Effector CD4-positive, alpha-beta T cell (primary cell): ENCODE data around the gene EDC4.
"Not testable (repeated sequence)": the region's sequence is repeated elsewhere in the genome, so short reads cannot be mapped to it uniquely, and the experiment has no call there.

Experiments used
- DNase-seq: peaks from one replicate; pipeline ENCODE4 v3.0.0-alpha.2; 2020

The EDC4 gene

GRCh38 chr16:67853670-67854069 lies 19.2 kb upstream of the EDC4 start:
- DNase-seq = no peak

- no peak for DNase-seq
Observed at GRCh38 chr16:67855789-67856188, 17.1 kb upstream of the EDC4 start.

- no peak for DNase-seq
Observed at GRCh38 chr16:67856927-67857546, 15.8 kb upstream of the EDC4 start.

GRCh38 chr16:67857547-67858233 lies 15.2 kb upstream of the EDC4 start:
- peak; percentile 19 for DNase-seq

- DNase-seq = no peak
Observed at GRCh38 chr16:67858500-67858899, 14.4 kb upstream of the EDC4 start.

GRCh38 chr16:67860589-67861398 lies 12.1 kb upstream of the EDC4 start:
- DNase-seq = no peak

GRCh38 chr16:67861877-67862276 lies 11.0 kb upstream of the EDC4 start:
- DNase-seq = no peak

GRCh38 chr16:67862623-67863583 lies 9.9 kb upstream of the EDC4 start:
- no peak for DNase-seq

GRCh38 chr16:67864044-67864443 lies 8.8 kb upstream of the EDC4 start:
- DNase-seq = not testable (repeated sequence)

GRCh38 chr16:67864594-67864993 lies 8.3 kb upstream of the EDC4 start:
- no peak for DNase-seq

GRCh38 chr16:67865318-67865717 lies 7.5 kb upstream of the EDC4 start:
- DNase-seq = no peak

- no peak for DNase-seq
Observed at GRCh38 chr16:67868290-67868689, 4.6 kb upstream of the EDC4 start.

GRCh38 chr16:67869653-67870052 lies 3.2 kb upstream of the EDC4 start:
- no peak for DNase-seq

GRCh38 chr16:67871256-67871655 lies 1.6 kb upstream of the EDC4 start:
- DNase-seq = no peak

GRCh38 chr16:67872131-67872630 lies 671 bp upstream of the EDC4 start:
- no peak for DNase-seq

- no peak for DNase-seq
Observed at GRCh38 chr16:67873435-67874370, 851 bp downstream of the EDC4 start.

GRCh38 chr16:67874372-67874771 lies 1.5 kb downstream of the EDC4 start:
- DNase-seq = no peak

GRCh38 chr16:67877064-67877463 lies 4.2 kb downstream of the EDC4 start:
- no peak for DNase-seq

- DNase-seq = no peak
Observed at GRCh38 chr16:67878232-67878631, 5.4 kb downstream of the EDC4 start.

GRCh38 chr16:67878846-67879245 lies 6.0 kb downstream of the EDC4 start:
- DNase-seq = no peak

GRCh38 chr16:67879462-67879861 lies 6.6 kb downstream of the EDC4 start:
- DNase-seq = no peak
